ENCODE measurements around the gene NCBP1.

DNA sequence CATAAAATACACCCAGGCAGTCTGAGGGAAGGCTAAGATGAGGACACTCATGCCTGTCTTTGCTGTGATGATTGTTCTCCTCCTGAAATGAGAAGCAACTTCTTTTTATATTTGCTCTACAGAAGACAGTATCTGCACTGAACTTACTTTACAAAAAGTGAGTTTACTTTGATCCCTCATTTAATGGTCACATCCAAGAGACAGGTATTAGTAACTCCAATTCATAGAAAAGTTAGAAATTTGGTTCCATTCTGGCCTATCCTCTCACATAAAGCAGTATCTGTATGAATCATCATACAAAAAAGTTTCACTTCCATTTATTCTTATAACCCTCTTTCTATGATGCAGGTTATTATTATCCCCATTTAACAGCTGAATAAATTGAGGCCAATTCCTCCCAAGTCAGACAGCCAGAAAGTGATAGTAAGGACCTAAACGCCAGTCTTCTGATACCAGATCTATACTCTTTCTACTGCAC is 15.6 kb upstream of the NCBP1 start:
- TF ChIP-seq, protein P1, sequence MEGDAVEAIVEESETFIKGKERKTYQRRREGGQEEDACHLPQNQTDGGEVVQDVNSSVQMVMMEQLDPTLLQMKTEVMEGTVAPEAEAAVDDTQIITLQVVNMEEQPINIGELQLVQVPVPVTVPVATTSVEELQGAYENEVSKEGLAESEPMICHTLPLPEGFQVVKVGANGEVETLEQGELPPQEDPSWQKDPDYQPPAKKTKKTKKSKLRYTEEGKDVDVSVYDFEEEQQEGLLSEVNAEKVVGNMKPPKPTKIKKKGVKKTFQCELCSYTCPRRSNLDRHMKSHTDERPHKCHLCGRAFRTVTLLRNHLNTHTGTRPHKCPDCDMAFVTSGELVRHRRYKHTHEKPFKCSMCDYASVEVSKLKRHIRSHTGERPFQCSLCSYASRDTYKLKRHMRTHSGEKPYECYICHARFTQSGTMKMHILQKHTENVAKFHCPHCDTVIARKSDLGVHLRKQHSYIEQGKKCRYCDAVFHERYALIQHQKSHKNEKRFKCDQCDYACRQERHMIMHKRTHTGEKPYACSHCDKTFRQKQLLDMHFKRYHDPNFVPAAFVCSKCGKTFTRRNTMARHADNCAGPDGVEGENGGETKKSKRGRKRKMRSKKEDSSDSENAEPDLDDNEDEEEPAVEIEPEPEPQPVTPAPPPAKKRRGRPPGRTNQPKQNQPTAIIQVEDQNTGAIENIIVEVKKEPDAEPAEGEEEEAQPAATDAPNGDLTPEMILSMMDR (IDR thresholded peaks at IDR 0.05; ENCODE audit: insufficient read depth, low read length): no peak
- no peak for TF ChIP-seq POLR2AphosphoS5 (IDR thresholded peaks at IDR 0.05; ENCODE audit: low read depth)
